Endothelial cell of umbilical vein (primary cell): ENCODE measurements around the gene MYO1E.

ENCODE experiments used
- CTCF ChIP-seq, 2 donors: IDR thresholded peaks; 1 replicate in 1 of 2; 2 replicates in 1 of 2; pipeline ENCODE4 v1.5.1; 2011; ENCODE audit warnings: low read length in 2 of 2, mild to moderate bottlenecking in 2 of 2, moderate library complexity in 2 of 2, control low read depth in 1 of 2, inconsistent platforms in 1 of 2, low read depth in 1 of 2; ENCODE audit not compliant: insufficient read depth in 1 of 2; ENCODE audit errors: extremely low read depth in 1 of 2
- EZH2 ChIP-seq: IDR thresholded peaks from 2 replicates; pipeline ENCODE4 v1.6.1; 2012; ENCODE audit warnings: borderline replicate concordance, low read depth, mild to moderate bottlenecking, moderate library complexity, low read length, inconsistent platforms; ENCODE audit not compliant: severe bottlenecking
- FOS ChIP-seq: IDR thresholded peaks from 2 replicates; pipeline ENCODE4 v1.6.1; 2011; ENCODE audit warnings: mild to moderate bottlenecking, low read length, moderate library complexity, borderline replicate concordance; ENCODE audit not compliant: insufficient read depth
- JUN ChIP-seq: IDR thresholded peaks from 2 replicates; pipeline ENCODE4 v1.6.1; 2011; ENCODE audit warnings: borderline replicate concordance, low read depth; ENCODE audit not compliant: insufficient read length, insufficient read depth
- MAX ChIP-seq: IDR thresholded peaks from 2 replicates; pipeline ENCODE4 v1.6.1; 2011; ENCODE audit not compliant: insufficient read depth, insufficient read length
- MYC ChIP-seq: IDR thresholded peaks from one replicate; pipeline ENCODE4 v1.6.1; 2011; ENCODE audit warnings: mild to moderate bottlenecking, low read depth, low read length
- POLR2A ChIP-seq: IDR thresholded peaks from 2 replicates; pipeline ENCODE4 v1.6.1; 2012; ENCODE audit warnings: low read depth, mild to moderate bottlenecking, control low read depth, low read length
- POLR2AphosphoS5 ChIP-seq: IDR thresholded peaks from 2 replicates; pipeline ENCODE4 v1.6.1; 2012; ENCODE audit warnings: low read depth, mild to moderate bottlenecking, control low read depth, low read length, moderate library complexity; ENCODE audit not compliant: insufficient read depth

DNA sequence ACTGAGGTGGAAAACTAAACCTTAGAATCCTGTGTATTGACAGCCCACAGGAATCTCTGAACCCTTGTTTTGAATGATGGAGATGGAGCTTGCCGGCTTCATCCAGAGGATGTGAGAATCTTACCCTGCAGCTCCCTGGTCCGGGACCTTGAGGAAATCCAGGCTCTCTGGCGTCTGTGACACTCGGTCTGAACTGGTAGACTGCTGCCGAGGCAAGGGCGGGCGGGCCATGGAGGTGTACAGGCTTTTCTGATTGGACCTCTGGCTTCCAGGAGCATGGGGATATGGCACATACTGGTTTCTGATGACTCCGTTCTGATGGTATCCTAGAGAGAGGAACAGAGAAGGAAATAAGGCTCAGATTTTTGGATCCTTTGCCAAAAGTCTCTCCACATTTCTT is 219.2 kb downstream of the MYO1E start:
- TF ChIP-seq JUN (no peak), MAX (no peak), CTCF (IDR thresholded peaks at IDR 0.05; ENCODE audit: extremely low read depth in 1 of 2, insufficient read depth in 1 of 2, low read depth in 1 of 2, low read length in 2 of 2) (no peak), POLR2A (no peak), POLR2AphosphoS5 (no peak), FOS (no peak), EZH2 (no peak), MYC (no peak)
